GM12872 (cell line): ENCODE data around the gene EXD2.

Experiments
- CTCF ChIP-seq: IDR thresholded peaks from 3 replicates; pipeline ENCODE4 v1.5.1; 2011; ENCODE audit warnings: low read depth, mild to moderate bottlenecking, low read length, moderate library complexity; ENCODE audit not compliant: insufficient read depth

EXD2 gene

GRCh38 chr14:69235708-69236107, 44.4 kb downstream of the EXD2 start:
- TF ChIP-seq CTCF, result no peak

- TF ChIP-seq CTCF, result no peak
Measured at GRCh38 chr14:69237142-69237541, 45.8 kb downstream of the EXD2 start.

- TF ChIP-seq CTCF, result no peak
Measured at GRCh38 chr14:69237584-69237983, 46.3 kb downstream of the EXD2 start.

GRCh38 chr14:69238883-69239282, 47.6 kb downstream of the EXD2 start:
- TF ChIP-seq CTCF, result no peak

- TF ChIP-seq CTCF, result no peak
Measured at GRCh38 chr14:69240527-69241173, 49.4 kb downstream of the EXD2 start.

- TF ChIP-seq CTCF, result no peak
Measured at GRCh38 chr14:69241577-69241976, 50.3 kb downstream of the EXD2 start.

- TF ChIP-seq CTCF, result peak; percentile 73
Measured at GRCh38 chr14:69242311-69243224, 51.3 kb downstream of the EXD2 start.
